Measurements from ENCODE around the gene ANXA7.

The ANXA7 gene

GRCh38 chr10:73413528-73414229 is at the start of gene ANXA7:
Gene ANXA7, minus strand, starts transcription at chr10:73414058. Its CDS starts 13,202 bp downstream, at chr10:73400856.
- Histone ChIP-seq H3K4me1 (peaks cover 12% of the 10 kb centered on the region), H3K27ac (peak within 1 kb of the TSS; percentile 95), H3K79me2 (peaks cover 35% of the 10 kb centered on the region), H3K4me2 (ENCODE audit: low read length) (peak within 1 kb of the TSS; percentile 89), H3K9me3 (ENCODE audit: control insufficient read depth, low read length) (no peaks in the 10 kb centered on the region), H3K9ac (peak within 1 kb of the TSS; percentile 84), H2AFZ (peak within 1 kb of the TSS; percentile 86), H3K4me3 (ENCODE audit: low read depth, low read length) (peak within 1 kb of the TSS; percentile 88), H3K27me3 (ENCODE audit: control insufficient read depth, insufficient read depth, low read length) (no peaks in the 10 kb centered on the region), H3K36me3 (ENCODE audit: control insufficient read depth, insufficient read depth, low read length) (no peaks in the 10 kb centered on the region)
- TF ChIP-seq CTCF (IDR thresholded peaks at IDR 0.05) = peak; percentile 48

GRCh38 chr10:73460897-73461296 is 47.0 kb upstream of the ANXA7 start:
- Histone ChIP-seq H3K4me1 (no peaks in the 10 kb centered on the region), H3K27me3 (ENCODE audit: control insufficient read depth, insufficient read depth, low read length) (no peaks in the 10 kb centered on the region), H3K36me3 (ENCODE audit: control insufficient read depth, insufficient read depth, low read length) (no peaks in the 10 kb centered on the region)

GRCh38 chr10:73459683-73460314 is 45.9 kb upstream of the ANXA7 start:
- H3K4me1 ChIP-seq = no peaks in the 10 kb centered on the region

More at GRCh38 chr10:73460897-73461296, 47.0 kb upstream of the ANXA7 start:
- H3K9ac ChIP-seq = no peak overlapping the region
- H3K79me2 ChIP-seq = no peaks in the 10 kb centered on the region
- H3K27ac ChIP-seq = no peak overlapping the region
- TF ChIP-seq CTCF (IDR thresholded peaks at IDR 0.05) = no peak
- H3K4me2 ChIP-seq (ENCODE audit: low read length) = no peak overlapping the region
- no peak overlapping the region for H3K4me3 ChIP-seq (ENCODE audit: low read depth, low read length)
- H3K9me3 ChIP-seq (ENCODE audit: control insufficient read depth, low read length) = no peaks in the 10 kb centered on the region
- H2AFZ ChIP-seq = no peak overlapping the region

GRCh38 chr10:73456187-73456890 is 42.5 kb upstream of the ANXA7 start:
- Histone ChIP-seq H3K27me3 (ENCODE audit: control insufficient read depth, insufficient read depth, low read length) (no peaks in the 10 kb centered on the region), H3K4me1 (no peaks in the 10 kb centered on the region), H2AFZ (no peak overlapping the region), H3K27ac (no peak overlapping the region), H3K4me2 (ENCODE audit: low read length) (no peak overlapping the region), H3K9ac (no peak overlapping the region), H3K79me2 (no peaks in the 10 kb centered on the region), H3K9me3 (ENCODE audit: control insufficient read depth, low read length) (no peaks in the 10 kb centered on the region), H3K36me3 (ENCODE audit: control insufficient read depth, insufficient read depth, low read length) (no peaks in the 10 kb centered on the region), H3K4me3 (ENCODE audit: low read depth, low read length) (no peak overlapping the region)
- TF ChIP-seq CTCF (IDR thresholded peaks at IDR 0.05) = no peak

More at GRCh38 chr10:73459683-73460314, 45.9 kb upstream of the ANXA7 start:
- H3K4me3 ChIP-seq (ENCODE audit: low read depth, low read length) = no peak overlapping the region
- no peak overlapping the region for H2AFZ ChIP-seq
- no peak overlapping the region for H3K27ac ChIP-seq
- H3K79me2 ChIP-seq = no peaks in the 10 kb centered on the region
- no peaks in the 10 kb centered on the region for H3K27me3 ChIP-seq (ENCODE audit: control insufficient read depth, insufficient read depth, low read length)
- no peak for TF ChIP-seq CTCF (IDR thresholded peaks at IDR 0.05)
- no peaks in the 10 kb centered on the region for H3K36me3 ChIP-seq (ENCODE audit: control insufficient read depth, insufficient read depth, low read length)
- no peaks in the 10 kb centered on the region for H3K9me3 ChIP-seq (ENCODE audit: control insufficient read depth, low read length)
- H3K9ac ChIP-seq = no peak overlapping the region
- H3K4me2 ChIP-seq (ENCODE audit: low read length) = no peak overlapping the region

Data from parathyroid adenoma (tissue), 2 donors.